ENCODE data around the gene HTT.

Gene HTT

GRCh38 chr4:3231471-3231870 is 157.0 kb downstream of the HTT start:
- no peak overlapping the region for H2AFZ ChIP-seq
- H3K36me3 ChIP-seq (ENCODE audit: control insufficient read depth, insufficient read depth, low read length) = no peaks in the 10 kb centered on the region
- TF ChIP-seq, protein P1, sequence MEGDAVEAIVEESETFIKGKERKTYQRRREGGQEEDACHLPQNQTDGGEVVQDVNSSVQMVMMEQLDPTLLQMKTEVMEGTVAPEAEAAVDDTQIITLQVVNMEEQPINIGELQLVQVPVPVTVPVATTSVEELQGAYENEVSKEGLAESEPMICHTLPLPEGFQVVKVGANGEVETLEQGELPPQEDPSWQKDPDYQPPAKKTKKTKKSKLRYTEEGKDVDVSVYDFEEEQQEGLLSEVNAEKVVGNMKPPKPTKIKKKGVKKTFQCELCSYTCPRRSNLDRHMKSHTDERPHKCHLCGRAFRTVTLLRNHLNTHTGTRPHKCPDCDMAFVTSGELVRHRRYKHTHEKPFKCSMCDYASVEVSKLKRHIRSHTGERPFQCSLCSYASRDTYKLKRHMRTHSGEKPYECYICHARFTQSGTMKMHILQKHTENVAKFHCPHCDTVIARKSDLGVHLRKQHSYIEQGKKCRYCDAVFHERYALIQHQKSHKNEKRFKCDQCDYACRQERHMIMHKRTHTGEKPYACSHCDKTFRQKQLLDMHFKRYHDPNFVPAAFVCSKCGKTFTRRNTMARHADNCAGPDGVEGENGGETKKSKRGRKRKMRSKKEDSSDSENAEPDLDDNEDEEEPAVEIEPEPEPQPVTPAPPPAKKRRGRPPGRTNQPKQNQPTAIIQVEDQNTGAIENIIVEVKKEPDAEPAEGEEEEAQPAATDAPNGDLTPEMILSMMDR (IDR thresholded peaks at IDR 0.05) = no peak
- no peak overlapping the region for H3K4me3 ChIP-seq (ENCODE audit: low read depth, low read length)
- no peak overlapping the region for H3K4me2 ChIP-seq (ENCODE audit: low read length)
- H3K9ac ChIP-seq = no peak overlapping the region
- no peak overlapping the region for H3K27ac ChIP-seq
- no peaks in the 10 kb centered on the region for H3K79me2 ChIP-seq
- H3K4me1 ChIP-seq = no peaks in the 10 kb centered on the region
- no peaks in the 10 kb centered on the region for H3K27me3 ChIP-seq (ENCODE audit: control insufficient read depth, insufficient read depth, low read length)
- H3K9me3 ChIP-seq (ENCODE audit: control insufficient read depth, low read length) = no peaks in the 10 kb centered on the region

DNA sequence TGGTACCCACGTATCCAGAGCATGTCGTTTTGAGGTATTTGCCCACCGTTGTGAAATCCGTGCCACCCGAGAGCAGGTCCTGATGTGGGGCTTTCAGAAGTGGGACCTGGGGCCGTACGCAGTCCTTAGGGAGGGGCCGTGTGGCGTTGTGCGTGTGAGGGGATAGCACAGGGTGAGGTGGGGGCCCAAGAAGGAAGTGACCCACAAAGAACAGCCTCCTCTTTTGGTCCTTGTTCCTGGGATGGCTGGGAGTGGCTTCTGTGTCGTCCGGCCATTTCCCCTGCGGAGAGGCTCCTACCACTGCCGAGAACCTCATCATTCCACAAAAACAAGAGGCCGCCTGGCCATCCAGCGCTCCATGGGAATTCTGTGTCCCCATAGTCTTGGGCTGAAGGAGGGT is 157.5 kb downstream of the HTT start:
- Histone ChIP-seq H3K27me3 (ENCODE audit: control insufficient read depth, insufficient read depth, low read length) (no peaks in the 10 kb centered on the region), H2AFZ (no peak overlapping the region), H3K36me3 (ENCODE audit: control insufficient read depth, insufficient read depth, low read length) (no peaks in the 10 kb centered on the region), H3K4me1 (no peaks in the 10 kb centered on the region), H3K4me3 (ENCODE audit: low read depth, low read length) (no peak overlapping the region), H3K9me3 (ENCODE audit: control insufficient read depth, low read length) (no peaks in the 10 kb centered on the region), H3K9ac (no peak overlapping the region), H3K4me2 (ENCODE audit: low read length) (no peak overlapping the region), H3K79me2 (no peaks in the 10 kb centered on the region), H3K27ac (no peak overlapping the region)
- TF ChIP-seq, protein P1 (IDR thresholded peaks at IDR 0.05) = no peak

- TF ChIP-seq, protein P1 (IDR thresholded peaks at IDR 0.05) = no peak
- H3K27ac ChIP-seq = no peak overlapping the region
- H3K36me3 ChIP-seq (ENCODE audit: control insufficient read depth, insufficient read depth, low read length) = no peaks in the 10 kb centered on the region
- no peak overlapping the region for H2AFZ ChIP-seq
- H3K4me3 ChIP-seq (ENCODE audit: low read depth, low read length) = no peak overlapping the region
- H3K9ac ChIP-seq = no peak overlapping the region
- H3K4me2 ChIP-seq (ENCODE audit: low read length) = no peak overlapping the region
- H3K27me3 ChIP-seq (ENCODE audit: control insufficient read depth, insufficient read depth, low read length) = no peaks in the 10 kb centered on the region
- H3K79me2 ChIP-seq = no peaks in the 10 kb centered on the region
- H3K4me1 ChIP-seq = no peaks in the 10 kb centered on the region
- no peaks in the 10 kb centered on the region for H3K9me3 ChIP-seq (ENCODE audit: control insufficient read depth, low read length)
Observed at GRCh38 chr4:3232871-3233271, 158.4 kb downstream of the HTT start.

DNA sequence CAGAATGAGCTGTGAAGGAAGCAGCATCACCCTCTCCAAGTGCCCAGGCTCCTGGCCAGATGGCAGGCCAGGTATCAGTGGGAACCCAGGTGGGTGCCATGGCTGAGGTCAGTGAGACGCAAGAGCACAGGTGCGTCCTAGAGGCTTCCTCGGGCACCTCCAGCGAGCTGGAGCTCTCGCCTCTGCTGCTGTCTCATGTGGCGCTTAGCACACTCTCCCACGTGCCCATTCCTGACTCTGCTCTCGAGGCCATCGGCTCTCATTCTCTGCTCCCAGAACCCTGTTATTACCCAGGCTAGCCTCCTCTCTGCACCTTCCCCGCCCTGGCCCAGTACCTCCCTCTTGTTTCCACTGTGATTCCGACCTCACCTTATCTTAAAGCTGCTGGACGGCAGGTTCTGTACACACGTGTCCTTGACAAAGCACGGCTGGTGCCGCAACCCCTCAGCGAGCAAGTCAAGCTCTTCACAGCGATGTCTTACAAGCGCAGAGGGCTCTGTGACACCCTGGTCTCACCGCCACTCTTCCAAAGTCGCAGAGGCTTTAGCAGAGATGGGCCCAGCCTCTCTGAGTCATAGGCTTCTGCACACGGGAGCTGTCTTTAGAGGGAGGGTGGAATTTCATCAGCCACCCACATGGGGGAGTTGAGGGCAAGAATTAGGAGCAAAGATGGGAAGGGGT is 159.1 kb downstream of the HTT start:
- no peak overlapping the region for H3K4me2 ChIP-seq (ENCODE audit: low read length)
- no peaks in the 10 kb centered on the region for H3K27me3 ChIP-seq (ENCODE audit: control insufficient read depth, insufficient read depth, low read length)
- no peaks in the 10 kb centered on the region for H3K4me1 ChIP-seq
- H3K27ac ChIP-seq = no peak overlapping the region
- H2AFZ ChIP-seq = no peak overlapping the region
- H3K79me2 ChIP-seq = no peaks in the 10 kb centered on the region
- TF ChIP-seq, protein P1 (IDR thresholded peaks at IDR 0.05) = no peak
- H3K4me3 ChIP-seq (ENCODE audit: low read depth, low read length) = no peak overlapping the region
- no peaks in the 10 kb centered on the region for H3K36me3 ChIP-seq (ENCODE audit: control insufficient read depth, insufficient read depth, low read length)
- no peak overlapping the region for H3K9ac ChIP-seq
- H3K9me3 ChIP-seq (ENCODE audit: control insufficient read depth, low read length) = no peaks in the 10 kb centered on the region
